OCI-LY7 (cell line): ENCODE results near the gene KCNIP3. TPM values are rescaled to one million over a fixed set of nuclear protein-coding genes. Genes with fewer than 3 reads are reported as not detected.

ENCODE experiments used
- BruUV-seq: library from RNA; stranded (reverse); fragments of 400-500 nt; replicated peaks from 2 replicates; lab custom pipeline; 2021; lab: Mats Ljungman, UMichigan
- CTCF ChIA-PET: fragments of 300-600 bp; sonication (Branson Sonifier 250); formaldehyde crosslinking; loops from one replicate; lab custom pipeline; 2022; ENCODE audit warnings: antibody characterized with exemption; ENCODE audit not compliant: unreplicated experiment; lab: Charles Lee
- POLR2A ChIA-PET: fragments of 300-600 bp; sonication (Branson Sonifier 250); formaldehyde crosslinking; loops from one replicate; lab custom pipeline; 2022; ENCODE audit warnings: antibody characterized with exemption; lab: Charles Lee
- DNase-seq: peaks from one replicate; pipeline ENCODE4 v3.0.0-alpha.2; 2015; ENCODE audit warnings: low spot score
- H2AFZ ChIP-seq: fragments of 200-600 bp; sonication (generic), shearing (Covaris generic); 2 replicates; pipeline ENCODE4 v1.6.1; 2014; ENCODE audit warnings: mild to moderate bottlenecking, antibody characterized with exemption, low read length, moderate library complexity
- H3K27ac ChIP-seq: fragments of 200-600 bp; sonication (generic); 2 replicates; pipeline ENCODE4 v1.5.1; 2014; ENCODE audit warnings: mixed run types, low read depth, mild to moderate bottlenecking, moderate library complexity, low read length, inconsistent platforms; ENCODE audit not compliant: poor library complexity, severe bottlenecking
- H3K36me3 ChIP-seq: fragments of 200-600 bp; sonication (generic); 2 replicates; pipeline ENCODE4 v1.6.1; 2014; ENCODE audit warnings: mild to moderate bottlenecking, antibody characterized with exemption, low read length, moderate library complexity, mixed read lengths; ENCODE audit not compliant: insufficient read depth
- H3K4me1 ChIP-seq: fragments of 200-600 bp; sonication (generic); 2 replicates; pipeline ENCODE4 v1.5.1; 2014; ENCODE audit warnings: mild to moderate bottlenecking, low read length; ENCODE audit not compliant: insufficient read depth, poor library complexity, severe bottlenecking
- H3K4me2 ChIP-seq: fragments of 200-600 bp; sonication (generic); 2 replicates; pipeline ENCODE4 v1.6.1; 2014; ENCODE audit warnings: mild to moderate bottlenecking, low read length
- H3K4me3 ChIP-seq: fragments of 200-600 bp; sonication (generic); 2 replicates; pipeline ENCODE4 v1.5.1; 2014; ENCODE audit warnings: mild to moderate bottlenecking, low read depth, low read length; ENCODE audit not compliant: poor library complexity, severe bottlenecking
- H3K79me2 ChIP-seq: fragments of 200-600 bp; sonication (generic); 2 replicates; pipeline ENCODE4 v1.6.1; 2016; ENCODE audit warnings: low read depth, mild to moderate bottlenecking, low read length, moderate library complexity, mixed read lengths; ENCODE audit not compliant: insufficient read depth
- H3K9me2 ChIP-seq: fragments of 200-600 bp; sonication (generic); 2 replicates; pipeline ENCODE4 v1.6.1; 2016; ENCODE audit warnings: mild to moderate bottlenecking, low read length, mixed read lengths; ENCODE audit not compliant: insufficient read depth
- H3K9me3 ChIP-seq: fragments of 200-600 bp; sonication (generic); 2 replicates; pipeline ENCODE4 v1.6.1; 2014; ENCODE audit warnings: mild to moderate bottlenecking, mixed run types, low read length, mixed read lengths
- H4K20me1 ChIP-seq: fragments of 200-600 bp; sonication (generic); 2 replicates; pipeline ENCODE4 v1.6.1; 2014; ENCODE audit warnings: mild to moderate bottlenecking, antibody characterized with exemption, low read length, moderate library complexity, mixed read lengths; ENCODE audit not compliant: insufficient read depth
- CTCF ChIP-seq: fragments of 200-600 bp; sonication (generic); conservative IDR thresholded peaks from 2 replicates; pipeline ENCODE4 v1.5.1; 2014; ENCODE audit warnings: mild to moderate bottlenecking, antibody characterized with exemption, low read length, moderate library complexity, mixed read lengths
- EZH2phosphoT487 ChIP-seq: fragments of 200-600 bp; sonication (generic); IDR thresholded peaks from 2 replicates; pipeline ENCODE4 v1.6.1; 2018; ENCODE audit warnings: low read depth, borderline replicate concordance, mild to moderate bottlenecking, mixed run types, antibody characterized with exemption, low read length, moderate library complexity, mixed read lengths
- intact Hi-C: fragments of 100-400 bp; cut with micrococcal nuclease; formaldehyde crosslinking; loops from one replicate; pipeline ENCODE4 v1.10.0; 2022; ENCODE audit not compliant: unreplicated experiment
- total RNA-seq, 2 experiments: library from RNA; depleted of rRNA in 1 of 2; stranded (reverse); fragments of >200 nt in 1 of 2; shearing (Covaris generic) in 1 of 2; gene quantifications; 2 replicates each; pipeline ENCODE4 v1.2.3, GENCODE V29; 2014 to 2022

KCNIP3 gene
- total RNA-seq, 2 experiments from 2014 or later = not detected

- H3K4me2 ChIP-seq = no peak overlapping the region
Measured at GRCh38 chr2:95346738-95347671, 49.9 kb downstream of the KCNIP3 start.

GRCh38 chr2:95347681-95348608, 50.8 kb downstream of the KCNIP3 start:
- no TSS peak for BruUV-seq
- Histone ChIP-seq H3K36me3 (no peaks in the 10 kb centered on the region), H3K9me3 (no peaks in the 10 kb centered on the region), H3K4me2 (no peak overlapping the region), H3K9me2 (no peaks in the 10 kb centered on the region), H3K79me2 (no peaks in the 10 kb centered on the region), H3K27ac (no peak overlapping the region), H2AFZ (no peak overlapping the region), H4K20me1 (no peaks in the 10 kb centered on the region), H3K4me3 (no peak overlapping the region), H3K4me1 (no peaks in the 10 kb centered on the region)
- ChIA-PET CTCF (no interaction called here), POLR2A (no interaction called here)
- DNase-seq = no peak
- TF ChIP-seq EZH2phosphoT487 (no peak), CTCF (no peak)
- intact Hi-C loops = no loop called here

More at GRCh38 chr2:95346738-95347671, 49.9 kb downstream of the KCNIP3 start:
- Histone ChIP-seq H3K9me2 (no peaks in the 10 kb centered on the region), H3K36me3 (no peaks in the 10 kb centered on the region), H3K79me2 (no peaks in the 10 kb centered on the region), H3K9me3 (no peaks in the 10 kb centered on the region), H3K4me1 (no peaks in the 10 kb centered on the region), H2AFZ (no peak overlapping the region), H3K4me3 (no peak overlapping the region), H4K20me1 (no peaks in the 10 kb centered on the region), H3K27ac (no peak overlapping the region)
- no peak for DNase-seq
- CTCF ChIA-PET = no interaction called here
- TF ChIP-seq EZH2phosphoT487 (no peak), CTCF (no peak)
- no TSS peak for BruUV-seq
- POLR2A ChIA-PET = no interaction called here
- intact Hi-C loops = no loop called here
